NT2/D1 (cell line): ENCODE results near the gene WASF2.

Source experiments
- SUZ12 ChIP-seq: IDR thresholded peaks from 2 replicates; pipeline ENCODE4 v1.6.1; 2011; ENCODE audit not compliant: insufficient read length, insufficient read depth; ENCODE audit errors: extremely low read depth
- YY1 ChIP-seq: IDR thresholded peaks from 2 replicates; pipeline ENCODE4 v1.6.1; 2011; ENCODE audit not compliant: insufficient read length, insufficient read depth
- ZNF274 ChIP-seq: IDR thresholded peaks from 2 replicates; pipeline ENCODE4 v1.6.1; 2011; ENCODE audit warnings: mild to moderate bottlenecking, low read depth, low read length

- no peak for TF ChIP-seq YY1
- TF ChIP-seq SUZ12 = no peak
- no peak for TF ChIP-seq ZNF274
These were observed 28.1 kb upstream of the WASF2 start for GRCh38 chr1:27517907-27518718.
